GM21737 (cell line): ENCODE results near the gene ODAD4.
A peak's percentile ranks its signal among the peaks of the same experiment; 100 is the strongest.

Experiments used
- ATAC-seq: cut with Tn5 transposase; IDR thresholded peaks from one replicate; pipeline ENCODE4 v1.9.1; 2021; ENCODE audit warnings: mild to moderate bottlenecking, moderate library complexity; ENCODE audit not compliant: unreplicated experiment

ODAD4 gene

DNA sequence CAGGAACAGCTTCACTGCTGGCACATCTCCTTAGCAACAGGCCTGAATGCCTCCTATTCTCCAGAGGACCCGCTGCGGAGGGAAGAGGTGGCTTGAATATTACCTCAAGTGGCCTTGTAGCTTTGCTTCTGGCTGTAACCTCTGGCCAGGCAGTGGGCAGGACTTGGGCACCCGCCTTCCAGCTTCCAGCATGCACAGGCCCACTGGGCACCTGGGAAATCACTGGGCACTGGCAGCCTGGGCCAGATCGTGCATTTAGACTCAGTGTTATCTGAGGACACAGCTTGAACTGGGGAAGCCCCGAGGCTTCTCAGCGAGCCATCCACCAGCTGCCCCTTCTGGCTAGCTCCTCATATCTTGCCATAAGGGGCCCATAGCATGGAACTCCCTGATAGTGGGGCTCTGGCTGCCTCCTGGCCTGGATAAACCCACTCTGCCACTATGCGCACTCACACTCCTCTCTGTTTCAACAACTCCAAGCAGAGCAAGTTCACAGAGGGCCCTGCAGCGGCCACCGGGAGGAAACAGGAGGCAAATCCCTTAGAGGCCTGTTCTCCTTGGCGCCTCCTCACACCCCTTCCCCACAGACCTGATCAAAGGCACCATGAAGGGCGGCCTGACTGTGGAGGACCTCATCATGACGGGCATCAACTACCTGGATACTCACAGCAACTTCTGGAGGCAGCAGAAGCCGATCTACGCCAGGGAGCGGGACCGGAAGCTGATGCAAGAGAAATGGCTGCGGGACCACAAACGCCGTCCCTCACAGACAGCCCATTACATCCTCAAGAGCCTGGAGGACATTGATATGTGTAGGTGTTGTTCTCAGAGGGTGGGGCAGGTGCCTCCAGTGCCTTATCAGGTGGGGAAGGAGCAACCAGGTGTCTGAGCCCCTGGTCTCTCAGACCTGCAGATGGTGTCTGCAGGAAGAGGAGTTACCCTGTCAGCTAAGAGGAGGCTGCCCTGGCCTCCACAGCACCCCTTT, 7.8 kb downstream of the ODAD4 start:
- no peak for ATAC-seq

DNA sequence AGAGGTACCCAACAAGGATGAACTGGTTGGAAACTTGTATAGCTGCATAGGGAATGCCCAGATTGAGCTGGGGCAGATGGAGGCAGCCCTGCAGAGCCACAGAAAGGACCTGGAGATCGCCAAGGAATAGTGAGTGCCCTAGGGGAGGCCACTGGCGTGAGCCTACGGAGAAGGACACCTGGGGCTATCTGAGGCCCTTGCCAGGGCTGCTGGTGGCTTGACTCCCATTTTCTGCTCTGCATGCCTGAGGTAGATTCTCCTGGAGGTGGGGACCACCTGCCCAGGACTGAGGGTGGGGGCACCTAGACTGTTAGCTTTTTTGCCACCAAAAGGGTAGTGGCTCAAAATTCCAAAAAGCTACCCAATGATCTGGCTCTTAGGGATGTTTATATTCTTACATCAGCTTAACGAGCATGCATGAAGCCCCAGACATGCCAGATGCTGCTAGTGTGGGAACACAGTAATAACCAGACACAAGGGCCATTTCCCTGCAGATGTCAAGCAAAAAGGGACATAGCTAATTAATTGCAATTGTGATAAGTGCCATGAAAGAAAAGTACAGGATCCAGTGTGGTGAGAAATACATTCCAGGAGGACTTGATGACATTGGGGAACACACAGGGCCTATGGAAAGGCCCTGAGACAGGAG, 8.8 kb downstream of the ODAD4 start:
- no peak for ATAC-seq

DNA sequence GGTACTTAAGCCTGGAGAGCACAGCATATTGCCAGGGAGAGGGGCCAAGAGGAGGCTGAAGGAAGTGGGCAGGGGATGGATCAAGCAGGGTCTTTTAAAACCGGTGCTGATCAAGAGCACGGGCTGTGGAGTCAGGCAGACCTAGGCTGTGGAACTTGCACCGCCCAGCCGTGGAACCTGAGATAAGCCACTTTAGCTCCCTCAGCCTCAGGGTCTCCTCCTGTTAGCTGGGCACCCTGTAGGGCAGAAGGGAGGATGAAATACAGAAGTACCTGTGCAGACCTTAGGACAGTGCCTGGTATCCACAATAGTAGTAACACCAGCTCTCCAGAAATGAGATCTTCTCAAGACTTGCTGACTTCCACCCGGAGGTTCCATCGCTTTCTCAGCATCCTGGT, 9.3 kb downstream of the ODAD4 start:
- ATAC-seq = no peak

DNA sequence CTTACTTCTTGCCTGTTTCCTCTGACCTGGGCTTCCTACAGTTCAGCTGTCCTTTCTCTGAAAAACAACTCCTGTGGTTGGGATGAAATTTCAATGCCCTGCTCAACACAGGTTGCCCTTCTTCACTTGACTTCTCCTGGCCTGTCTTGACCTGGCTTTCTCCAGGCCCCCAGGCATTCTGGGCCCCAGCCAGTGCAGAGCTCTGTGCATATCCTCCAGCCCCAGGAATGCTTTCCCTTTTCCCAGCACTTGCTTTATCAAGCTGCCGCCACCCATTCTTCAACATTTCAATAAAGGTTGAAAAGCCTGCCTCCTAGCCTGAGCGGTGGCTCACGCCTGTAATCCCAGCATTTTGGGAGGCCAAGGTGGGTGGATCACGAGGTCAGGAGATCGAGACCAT, 10.8 kb downstream of the ODAD4 start:
- ATAC-seq = no peak

DNA sequence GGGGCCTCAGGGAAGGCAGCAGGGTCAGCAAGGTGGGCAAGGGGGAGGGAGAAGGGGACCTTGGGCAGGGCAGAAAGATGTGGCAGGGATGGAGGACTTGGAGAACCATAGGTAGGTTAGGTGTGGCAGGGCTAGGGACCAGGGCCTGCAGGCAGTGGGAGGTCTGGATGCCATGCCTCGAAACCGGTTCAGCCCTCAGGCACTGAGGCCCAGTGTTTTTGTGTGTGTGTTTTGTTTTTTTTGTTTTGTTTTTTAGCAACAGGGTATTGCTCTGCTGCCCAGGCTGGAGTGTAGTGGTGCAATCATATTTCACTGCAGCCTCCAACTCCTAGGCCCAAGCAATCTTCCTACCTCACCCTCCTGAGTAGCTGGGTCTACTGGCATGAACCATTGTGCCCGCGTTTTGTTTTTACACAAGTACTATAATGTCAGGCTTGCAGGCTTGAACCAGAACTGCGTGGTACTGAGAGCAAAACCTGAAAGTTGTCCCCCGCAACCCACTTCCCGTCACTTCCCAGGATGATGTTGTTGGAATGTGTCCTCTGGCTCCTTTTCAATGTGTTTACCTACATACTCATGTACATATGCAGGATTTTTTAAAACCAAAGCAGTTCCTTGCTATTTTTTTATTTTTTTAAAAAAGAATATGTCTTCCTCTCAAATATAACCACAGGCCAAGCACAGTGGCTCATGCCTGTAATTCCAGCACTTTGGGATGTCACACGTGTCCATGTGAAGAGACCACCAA, 12.4 kb downstream of the ODAD4 start:
- ATAC-seq = no peak

DNA sequence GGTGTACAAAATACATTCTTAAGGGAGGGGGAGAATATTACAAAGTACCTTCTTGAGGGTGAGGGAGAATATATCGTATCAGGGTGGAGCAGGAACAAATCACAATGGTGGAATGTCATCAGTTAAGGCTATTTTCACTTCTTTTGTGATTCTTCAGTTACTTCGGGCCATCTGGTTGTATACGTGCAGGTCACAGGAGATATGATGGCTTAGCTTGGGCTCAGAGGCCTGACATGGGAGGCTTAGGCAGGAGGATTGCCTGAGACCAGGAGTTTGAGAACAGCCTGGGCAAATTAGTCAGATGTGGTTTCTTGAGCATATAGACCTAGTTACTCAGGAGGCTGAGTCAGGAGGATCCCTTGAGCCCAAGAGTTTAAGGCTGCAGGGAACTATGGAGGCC, 13.1 kb downstream of the ODAD4 start:
- ATAC-seq = no peak

DNA sequence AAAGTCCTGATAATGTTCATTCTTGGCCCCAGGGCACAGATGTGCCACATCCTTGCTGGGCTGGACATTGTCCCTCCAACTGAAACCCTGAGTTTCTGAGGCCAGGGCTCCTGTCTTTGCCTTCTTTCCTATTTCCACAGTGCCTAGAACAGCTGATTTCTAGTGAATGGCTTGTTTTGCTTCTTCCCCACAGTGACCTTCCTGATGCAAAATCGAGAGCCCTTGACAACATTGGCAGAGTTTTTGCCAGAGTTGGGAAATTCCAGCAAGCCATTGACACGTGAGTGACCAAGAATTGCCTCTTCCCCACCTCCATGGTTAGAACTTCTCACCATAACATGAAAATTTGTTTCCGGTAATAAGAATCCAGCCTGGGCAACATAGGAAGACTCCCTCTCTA, 14.5 kb downstream of the ODAD4 start:
- ATAC-seq = no peak

DNA sequence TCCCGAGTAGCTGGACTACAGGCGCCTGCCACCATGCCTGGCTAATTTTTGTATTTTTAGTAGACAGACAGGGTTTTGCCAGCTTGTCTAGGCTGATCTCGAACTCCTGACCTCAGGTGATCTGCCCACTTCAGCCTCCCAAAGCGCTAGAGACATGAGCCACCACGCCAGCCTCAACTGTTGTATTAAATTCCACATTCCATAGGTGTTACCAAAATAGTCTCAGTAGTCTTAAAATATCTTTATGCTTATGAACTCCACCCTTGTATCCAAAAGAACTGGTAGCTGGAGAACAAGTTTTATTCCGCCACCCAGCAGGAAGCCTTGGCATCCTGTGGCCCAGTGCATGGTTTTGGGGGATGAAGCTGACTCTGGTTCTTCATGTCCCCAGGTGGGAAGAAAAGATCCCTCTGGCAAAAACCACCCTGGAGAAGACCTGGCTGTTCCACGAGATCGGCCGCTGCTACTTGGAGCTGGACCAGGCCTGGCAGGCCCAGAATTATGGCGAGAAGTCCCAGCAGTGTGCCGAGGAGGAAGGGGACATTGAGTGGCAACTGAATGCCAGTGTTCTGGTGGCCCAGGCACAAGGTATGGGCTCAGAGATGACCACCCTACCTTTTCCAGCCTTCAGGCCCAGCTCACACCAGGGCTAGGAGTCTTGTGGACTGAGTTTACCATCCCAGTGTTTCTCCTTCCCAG, 18.5 kb downstream of the ODAD4 start:
- ATAC-seq = no peak

DNA sequence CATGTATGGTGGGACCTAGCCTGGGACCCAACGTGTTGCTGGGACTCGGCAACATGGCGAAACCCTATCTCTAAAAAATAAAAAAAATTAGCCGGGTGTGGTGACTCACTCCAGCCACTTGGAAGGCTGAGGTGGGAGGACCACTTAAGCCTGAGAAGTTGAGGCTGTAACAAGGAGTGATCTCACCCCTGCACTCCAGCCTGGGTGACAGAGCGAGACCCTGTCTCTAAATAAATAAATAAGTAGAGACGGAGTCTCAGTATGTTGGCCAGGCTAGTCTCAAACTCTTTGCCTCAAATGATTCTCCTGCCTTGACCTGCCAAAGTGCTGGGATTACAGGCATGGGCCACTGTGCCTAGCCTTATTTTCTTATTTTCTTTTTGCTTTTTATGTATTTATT, 26.1 kb downstream of the ODAD4 start:
- ATAC-seq = no peak

DNA sequence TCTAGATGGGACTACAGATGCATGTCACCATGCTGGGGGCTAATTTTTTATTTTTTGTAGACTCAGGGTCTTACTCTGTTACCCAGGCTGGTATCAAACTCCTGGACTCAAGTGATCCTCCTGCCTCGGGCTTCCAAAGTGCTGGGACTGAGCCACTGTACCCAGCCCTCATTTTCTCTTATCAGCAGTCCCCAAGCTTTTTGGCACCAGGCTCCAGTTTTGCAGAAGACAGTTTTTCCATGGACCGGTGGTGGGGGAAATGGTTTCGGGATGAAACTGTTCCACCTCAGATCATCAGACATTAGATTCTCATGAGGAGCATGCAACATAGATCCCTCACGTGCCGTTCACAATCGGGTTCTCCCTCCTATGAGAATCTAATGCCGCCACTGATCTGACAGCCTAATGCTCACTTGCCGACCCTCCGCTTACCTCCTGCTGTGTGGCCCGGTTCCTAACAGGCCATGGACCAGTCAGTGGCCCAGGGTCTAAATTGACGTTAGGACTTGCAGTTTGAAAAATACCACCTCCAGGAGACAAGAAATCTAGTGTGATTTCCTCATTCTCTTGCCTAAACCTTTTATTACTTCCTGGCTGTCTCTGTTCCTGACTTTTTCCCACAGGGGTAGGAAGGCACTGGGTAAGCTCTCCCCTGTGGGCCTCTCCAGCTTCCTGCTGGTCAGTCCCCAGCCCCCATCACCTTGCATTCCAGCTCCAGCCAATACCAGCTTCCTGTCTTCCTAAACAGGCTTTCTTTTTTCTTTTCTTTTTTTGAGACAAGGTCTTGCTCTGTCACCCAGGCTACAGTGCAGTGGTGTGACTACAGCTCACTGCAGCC, 26.8 kb downstream of the ODAD4 start:
- ATAC-seq = no peak

DNA sequence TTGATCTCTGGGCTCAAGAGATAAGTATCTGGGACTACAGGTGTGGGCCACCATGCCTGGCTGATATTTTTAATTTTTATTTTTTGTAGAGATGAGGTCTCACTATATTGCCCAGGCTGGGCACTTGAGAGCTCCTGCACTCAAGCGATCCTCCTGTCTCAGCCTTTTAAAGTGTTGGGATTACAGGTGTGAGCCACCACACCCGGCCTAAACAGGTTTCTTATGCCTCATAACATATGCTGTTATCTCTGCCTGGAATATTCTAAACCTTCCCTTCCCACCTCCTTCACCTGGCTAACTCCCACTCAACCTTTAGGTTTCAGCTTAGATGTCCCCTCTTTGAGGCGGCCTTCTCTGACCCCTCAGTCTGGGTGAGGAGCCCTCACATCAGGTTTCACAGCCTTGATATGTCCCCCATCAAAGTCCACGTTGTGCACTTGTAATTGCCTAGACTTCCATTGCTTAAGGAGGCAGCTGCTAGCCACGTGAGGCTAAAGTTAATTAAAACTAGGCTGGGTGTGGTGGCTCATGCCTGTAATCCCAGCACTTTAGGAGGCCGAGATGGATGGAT, 27.5 kb downstream of the ODAD4 start:
- ATAC-seq = no peak

DNA sequence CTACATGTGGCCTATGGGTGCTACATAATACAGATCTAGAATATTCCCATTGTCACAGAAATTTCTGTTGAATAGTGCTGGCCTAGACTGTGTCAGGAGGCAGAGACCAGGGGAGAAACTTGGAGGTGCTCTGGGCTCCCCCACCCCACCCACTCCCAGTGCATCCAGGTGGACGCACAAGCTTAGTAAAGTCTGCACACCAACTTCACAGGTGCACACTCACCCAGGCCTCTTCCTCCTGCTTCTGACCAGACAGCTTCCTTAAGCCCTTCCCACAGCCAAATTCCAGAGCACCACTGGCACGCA, 28.6 kb downstream of the ODAD4 start:
- no peak for ATAC-seq

DNA sequence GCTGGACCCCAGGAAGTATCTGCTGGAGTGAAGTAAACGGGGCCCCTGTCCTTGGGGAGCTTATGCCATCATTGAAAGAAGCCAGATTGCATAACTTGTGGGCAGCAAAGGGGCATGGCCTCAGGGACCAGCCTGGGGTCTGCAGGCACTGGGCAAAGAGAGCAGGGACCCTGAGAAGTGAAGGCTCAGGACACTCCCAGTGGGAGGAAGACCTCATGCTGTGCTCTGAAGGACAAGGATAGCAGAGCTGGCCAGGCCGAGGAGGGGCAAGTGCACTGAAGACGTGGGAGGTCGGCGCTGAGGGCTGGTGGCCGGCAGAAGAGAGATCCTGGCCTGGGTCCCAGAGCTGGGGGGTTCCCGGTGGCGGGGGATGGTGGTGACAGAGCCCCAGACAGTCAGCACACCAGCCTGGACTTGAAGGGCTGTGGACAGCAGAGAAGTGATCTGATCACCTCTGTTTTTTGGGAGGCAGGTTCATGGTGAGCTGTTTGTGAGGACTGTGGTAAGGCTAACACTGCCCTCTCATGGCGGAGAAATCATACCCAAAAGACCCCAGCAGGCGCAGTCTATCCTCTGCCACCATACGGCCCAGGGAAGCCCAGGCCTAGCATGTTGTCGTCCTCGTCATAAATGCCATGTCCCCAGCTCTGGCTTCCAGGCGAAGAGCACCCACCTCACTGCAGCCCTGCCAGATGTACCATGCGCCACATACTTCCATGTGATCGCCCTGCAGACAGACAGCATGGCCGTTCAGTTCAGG, 29.1 kb downstream of the ODAD4 start:
- no peak for ATAC-seq

DNA sequence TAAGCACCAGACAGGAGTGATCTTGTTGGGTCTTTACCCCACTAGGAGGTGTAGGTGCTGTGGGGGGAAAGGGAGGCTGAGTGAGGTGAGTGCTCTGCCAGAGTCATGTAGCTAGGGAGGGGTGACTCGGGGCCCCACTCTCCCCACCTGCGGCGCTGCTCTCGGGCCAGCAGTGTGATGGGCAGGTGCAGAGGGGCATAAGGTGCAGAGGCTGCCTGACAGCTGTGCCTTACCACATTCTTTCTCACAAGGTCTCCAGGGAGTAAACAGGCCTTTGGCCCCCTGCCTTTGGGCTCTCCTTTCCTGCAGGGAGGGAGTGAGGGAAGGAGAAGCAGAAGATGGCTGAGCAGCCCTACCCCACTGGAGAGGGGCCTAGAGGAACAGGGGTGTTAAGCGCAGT, 31.7 kb downstream of the ODAD4 start:
- ATAC-seq = no peak

DNA sequence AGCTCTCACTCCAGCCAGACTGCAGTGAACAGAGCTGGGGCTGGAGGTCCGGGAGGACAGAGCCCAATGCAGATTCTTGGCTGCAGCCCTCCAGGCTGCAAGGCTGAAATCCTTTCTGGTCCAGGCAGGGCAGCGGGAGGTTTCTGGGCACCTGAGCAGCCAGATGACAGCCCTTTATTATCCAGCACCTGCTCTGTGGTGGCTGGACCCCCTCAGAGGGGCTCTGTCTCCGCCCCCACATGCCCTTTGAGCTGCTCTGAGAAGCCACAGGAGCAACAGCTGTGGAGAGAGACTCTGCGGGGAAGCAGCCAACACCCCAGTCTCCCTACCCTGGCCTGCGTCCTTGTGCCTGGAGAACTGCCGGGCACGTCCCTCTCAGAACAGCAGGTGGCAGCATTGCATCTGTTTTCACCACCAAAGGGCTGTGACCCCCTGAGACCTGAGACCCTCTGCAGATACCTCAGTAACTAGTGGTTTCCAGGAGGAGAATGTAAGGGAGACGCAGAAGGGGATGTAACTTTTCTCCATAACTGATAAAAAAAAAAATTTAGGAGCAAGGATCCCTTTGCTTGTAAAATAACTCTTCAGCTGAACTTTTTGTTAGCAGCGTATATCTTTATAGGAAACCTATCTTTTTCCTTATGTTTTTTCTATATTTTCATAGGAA, 32.5 kb downstream of the ODAD4 start:
- ATAC-seq = no peak

DNA sequence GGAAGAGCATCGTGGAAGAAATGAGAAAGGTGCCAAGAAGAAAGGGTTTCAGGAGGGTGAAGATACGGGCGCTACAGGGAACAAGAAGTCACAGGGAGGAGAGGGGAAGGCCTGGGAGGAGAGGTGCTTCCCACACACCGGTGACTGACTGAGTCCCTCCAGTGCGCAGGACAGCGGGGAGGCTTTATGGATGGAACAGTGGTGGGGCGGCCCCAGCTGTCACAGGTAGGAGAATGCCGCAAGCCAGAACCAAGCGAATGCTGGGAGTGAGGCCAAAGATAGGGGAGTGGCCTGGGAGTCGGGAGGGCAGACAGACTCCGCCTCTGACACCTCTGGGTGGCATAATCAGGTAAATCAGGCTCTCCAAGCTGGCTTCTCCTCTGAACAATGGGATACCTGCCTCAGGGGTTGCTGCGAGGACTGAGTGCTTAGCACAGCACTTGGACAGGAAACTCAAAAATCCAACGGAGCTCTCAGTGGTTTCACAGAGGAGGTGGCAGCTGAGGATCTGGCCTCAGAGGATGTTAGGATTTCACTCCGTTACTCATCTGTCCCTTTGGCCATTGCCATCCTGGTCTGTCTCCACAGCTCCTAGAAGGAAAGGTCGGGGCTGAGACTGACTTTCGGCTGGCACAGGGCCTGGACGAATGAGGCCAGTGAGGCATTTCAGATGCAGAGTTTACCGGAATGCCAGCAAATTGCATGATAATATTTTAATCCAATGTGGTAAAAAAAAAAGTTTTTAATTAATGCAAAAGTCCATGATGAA, 35.5 kb downstream of the ODAD4 start:
- ATAC-seq = no peak

DNA sequence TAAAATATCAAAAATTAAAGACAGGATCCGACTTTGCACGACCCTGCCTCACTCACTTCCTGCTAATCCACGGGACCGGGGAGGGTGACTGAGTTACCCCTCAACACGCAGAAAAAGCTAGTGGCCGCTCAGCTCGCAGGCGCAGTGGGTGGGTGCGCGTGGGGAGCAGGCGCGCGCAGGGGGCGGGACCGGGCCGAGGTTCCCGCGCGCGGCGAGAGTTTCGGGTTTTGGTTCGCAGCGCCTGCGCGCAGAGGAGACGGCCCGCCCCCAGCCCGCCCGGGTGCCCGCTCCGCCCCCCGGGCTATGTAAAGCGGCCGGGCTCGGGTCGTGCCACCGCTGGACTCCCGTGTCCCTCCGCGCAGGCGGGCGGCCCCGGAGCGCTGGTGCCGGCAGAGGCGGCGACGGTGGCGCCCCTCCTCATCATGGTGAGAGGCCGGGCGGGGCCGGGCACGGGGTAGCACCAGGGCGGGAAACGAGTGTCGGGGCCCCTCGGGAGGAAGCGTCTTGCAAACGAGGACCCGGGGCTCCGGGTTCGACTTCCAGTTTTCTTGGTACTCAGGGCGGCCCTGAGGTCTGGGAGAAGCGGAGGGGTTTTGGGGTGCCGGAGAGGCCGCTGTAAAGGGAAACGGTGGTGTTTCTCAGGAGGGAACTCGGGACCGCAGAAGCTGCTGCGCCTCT, 36.2 kb downstream of the ODAD4 start, which contains the start of gene CNP:
Gene CNP, plus strand, starts transcription at position 333 of the 678 bp plus-strand sequence. Its CDS starts 90 bp downstream, at position 423.
- ATAC-seq = peak; percentile 51
